ACC112 (cell line): ENCODE results near the gene SASH1.
A peak's percentile ranks its signal among the peaks of the same experiment; 100 is the strongest.

Experiments
- H2AFZ ChIP-seq: fragments of 200-600 bp; sonication (generic); one replicate; pipeline ENCODE4 v1.6.0; 2017; ENCODE audit warnings: antibody characterized with exemption, low read length; ENCODE audit not compliant: unreplicated experiment
- H3K27ac ChIP-seq: fragments of 200-600 bp; sonication (generic); 2 replicates; pipeline ENCODE4 v1.5.1; 2014; ENCODE audit warnings: low read depth, mild to moderate bottlenecking, antibody characterized with exemption, low read length, moderate library complexity
- H3K27me3 ChIP-seq: fragments of 200-600 bp; sonication (generic); 2 replicates; pipeline ENCODE4 v1.6.1; 2014; ENCODE audit warnings: mild to moderate bottlenecking, antibody characterized with exemption, low read length, moderate library complexity, mixed read lengths; ENCODE audit not compliant: insufficient read depth
- H3K36me3 ChIP-seq: fragments of 200-600 bp; sonication (generic); 2 replicates; pipeline ENCODE4 v1.6.1; 2016; ENCODE audit warnings: mild to moderate bottlenecking, antibody characterized with exemption, low read length, moderate library complexity, mixed read lengths; ENCODE audit not compliant: insufficient read depth
- H3K4me1 ChIP-seq: fragments of 200-600 bp; sonication (generic); one replicate; pipeline ENCODE4 v1.6.1; 2016; ENCODE audit warnings: low read length, mixed read lengths; ENCODE audit not compliant: insufficient read depth, unreplicated experiment, control insufficient read depth
- H3K4me3 ChIP-seq: fragments of 200-600 bp; sonication (generic); 2 replicates; pipeline ENCODE4 v1.5.1; 2014; ENCODE audit warnings: mild to moderate bottlenecking, low read depth, low read length
- H3K79me2 ChIP-seq: fragments of 200-600 bp; sonication (generic); one replicate; pipeline ENCODE4 v1.6.0; 2016; ENCODE audit warnings: low read length; ENCODE audit not compliant: control insufficient read depth, unreplicated experiment, insufficient read depth

SASH1 gene

GRCh38 chr6:148557796-148558321 is 215.2 kb downstream of the SASH1 start:
- H3K79me2 ChIP-seq, result no peaks in the 10 kb centered on the region
- H3K36me3 ChIP-seq, result peaks cover 8% of the 10 kb centered on the region; the same call in 1 of the 2 replicates
- no peak overlapping the region for H3K4me3 ChIP-seq
- H3K27ac ChIP-seq, result no peak overlapping the region
- H3K4me1 ChIP-seq, result no peaks in the 10 kb centered on the region
- no peak overlapping the region for H2AFZ ChIP-seq
- no peaks in the 10 kb centered on the region for H3K27me3 ChIP-seq

GRCh38 chr6:148559848-148560433 is 217.3 kb downstream of the SASH1 start:
- no peaks in the 10 kb centered on the region for H3K36me3 ChIP-seq
- peak overlapping the region; percentile 88 for H2AFZ ChIP-seq
- H3K79me2 ChIP-seq, result no peaks in the 10 kb centered on the region
- no peak overlapping the region for H3K27ac ChIP-seq
- H3K4me3 ChIP-seq, result peak overlapping the region; percentile 84
- no peaks in the 10 kb centered on the region for H3K4me1 ChIP-seq
- H3K27me3 ChIP-seq, result no peaks in the 10 kb centered on the region

GRCh38 chr6:148561629-148562028 is 219.0 kb downstream of the SASH1 start:
- Histone ChIP-seq H3K27ac (no peak overlapping the region), H3K36me3 (no peaks in the 10 kb centered on the region), H3K4me3 (no peak overlapping the region), H3K4me1 (peaks cover 16% of the 10 kb centered on the region), H2AFZ (no peak overlapping the region), H3K27me3 (no peaks in the 10 kb centered on the region), H3K79me2 (no peaks in the 10 kb centered on the region)

- no peak overlapping the region for H3K4me3 ChIP-seq
- no peak overlapping the region for H2AFZ ChIP-seq
- H3K27me3 ChIP-seq, result no peaks in the 10 kb centered on the region
- peaks cover 24% of the 10 kb centered on the region for H3K4me1 ChIP-seq
- no peaks in the 10 kb centered on the region for H3K36me3 ChIP-seq
- H3K79me2 ChIP-seq, result no peaks in the 10 kb centered on the region
- H3K27ac ChIP-seq, result no peak overlapping the region
Measured at GRCh38 chr6:148563066-148563465, 220.4 kb downstream of the SASH1 start.

GRCh38 chr6:148564494-148565035 is 221.9 kb downstream of the SASH1 start:
- Histone ChIP-seq H3K36me3 (no peaks in the 10 kb centered on the region), H2AFZ (no peak overlapping the region), H3K27me3 (no peaks in the 10 kb centered on the region), H3K4me1 (peaks cover 24% of the 10 kb centered on the region), H3K27ac (no peak overlapping the region), H3K79me2 (no peaks in the 10 kb centered on the region), H3K4me3 (no peak overlapping the region)

GRCh38 chr6:148565321-148565926 is 222.8 kb downstream of the SASH1 start:
- H3K27me3 ChIP-seq, result no peaks in the 10 kb centered on the region
- H2AFZ ChIP-seq, result peak overlapping the region; percentile 71
- H3K4me1 ChIP-seq, result peaks cover 26% of the 10 kb centered on the region
- no peaks in the 10 kb centered on the region for H3K79me2 ChIP-seq
- peak overlapping the region; percentile 77 for H3K27ac ChIP-seq
- H3K36me3 ChIP-seq, result no peaks in the 10 kb centered on the region
- H3K4me3 ChIP-seq, result no peak overlapping the region

GRCh38 chr6:148565930-148566663 is 223.5 kb downstream of the SASH1 start:
- peak overlapping the region; percentile 32; the same call in 1 of the 2 replicates for H3K4me3 ChIP-seq
- H3K36me3 ChIP-seq, result no peaks in the 10 kb centered on the region
- H3K79me2 ChIP-seq, result no peaks in the 10 kb centered on the region
- no peaks in the 10 kb centered on the region for H3K27me3 ChIP-seq
- peak overlapping the region; percentile 71 for H2AFZ ChIP-seq
- peaks cover 30% of the 10 kb centered on the region for H3K4me1 ChIP-seq
- peak overlapping the region; percentile 77 for H3K27ac ChIP-seq

- Histone ChIP-seq H2AFZ (peak overlapping the region; percentile 71), H3K79me2 (no peaks in the 10 kb centered on the region), H3K36me3 (no peaks in the 10 kb centered on the region), H3K27me3 (no peaks in the 10 kb centered on the region), H3K4me1 (peaks cover 30% of the 10 kb centered on the region), H3K4me3 (peak overlapping the region; percentile 32; the same call in 1 of the 2 replicates), H3K27ac (peak overlapping the region; percentile 77)
Measured at GRCh38 chr6:148566664-148567350, 224.2 kb downstream of the SASH1 start.

- Histone ChIP-seq H3K4me1 (peaks cover 25% of the 10 kb centered on the region), H3K4me3 (no peak overlapping the region), H3K27ac (no peak overlapping the region), H3K27me3 (no peaks in the 10 kb centered on the region), H2AFZ (no peak overlapping the region), H3K36me3 (no peaks in the 10 kb centered on the region), H3K79me2 (no peaks in the 10 kb centered on the region)
Measured at GRCh38 chr6:148570456-148570855, 227.8 kb downstream of the SASH1 start.

GRCh38 chr6:148572676-148573335 is 230.2 kb downstream of the SASH1 start:
- H3K27me3 ChIP-seq, result no peaks in the 10 kb centered on the region
- H3K27ac ChIP-seq, result no peak overlapping the region
- peaks cover 6% of the 10 kb centered on the region for H3K4me1 ChIP-seq
- no peak overlapping the region for H2AFZ ChIP-seq
- no peaks in the 10 kb centered on the region for H3K79me2 ChIP-seq
- H3K4me3 ChIP-seq, result no peak overlapping the region
- H3K36me3 ChIP-seq, result no peaks in the 10 kb centered on the region
